Ovary (tissue), 9 donors: ENCODE data around the gene CPED1. TPM values are rescaled to one million over a fixed set of nuclear protein-coding genes. Genes with fewer than 3 reads are reported as not detected.
A peak's percentile ranks its signal among the peaks of the same experiment; 100 is the strongest.
"Not testable (repeated sequence)": the region's sequence is repeated elsewhere in the genome, so short reads cannot be mapped to it uniquely, and the experiment has no call there.

Source experiments
- DNase-seq, 5 donors: peaks; one replicate each; pipeline ENCODE4 v3.0.0-alpha.2; 2019 to 2020
- H3K27ac ChIP-seq, 2 donors: fragments of 200-600 bp; one replicate each; pipeline versions ENCODE4 v1.5.1 to v1.8.0; 2019 to 2022
- H3K27me3 ChIP-seq: fragments of 200-600 bp; one replicate; pipeline ENCODE4 v1.8.0; 2022
- H3K36me3 ChIP-seq: fragments of 200-600 bp; sonication (generic); one replicate; pipeline ENCODE4 v1.5.1; 2019
- H3K4me1 ChIP-seq: one replicate; pipeline ENCODE4 v1.8.1; 2013; ENCODE audit warnings: mild to moderate bottlenecking, moderate library complexity; ENCODE audit not compliant: insufficient read depth
- H3K4me3 ChIP-seq: fragments of 200-600 bp; sonication (generic); one replicate; pipeline ENCODE4 v1.5.1; 2017
- H3K9me3 ChIP-seq, 2 donors: fragments of 200-600 bp in 1 of 2; sonication (generic) in 1 of 2; one replicate each; pipeline versions ENCODE4 v1.5.1 to v1.8.1; 2013 to 2019; ENCODE audit warnings: mild to moderate bottlenecking in 1 of 2, moderate library complexity in 1 of 2
- EP300 ChIP-seq: sonication (generic); formaldehyde crosslinking; IDR thresholded peaks from one replicate; pipeline ENCODE4 v1.6.1; 2017; ENCODE audit warnings: antibody characterized with exemption
- POLR2A ChIP-seq: fragments of 450-650 bp; IDR thresholded peaks from one replicate; pipeline ENCODE4 v1.6.1; 2017; ENCODE audit warnings: antibody characterized with exemption, mild to moderate bottlenecking, moderate library complexity
- WGBS, 3 donors: extraction: QIAGEN DNeasy Blood & Tissue Kit in 1 of 3; methylation state at CpG; one replicate each; pipeline versions ENCODE4 v1.1.5 to v1.1.7; 2013 to 2017; 5-methylcytosine and 5-hydroxymethylcytosine counted together
- intact Hi-C, 4 donors: fragments of 100-400 bp; cut with DNase I; formaldehyde crosslinking; loops; one replicate each; pipeline versions ENCODE4 v1.11.0 to v1.15.1; 2022 to 2023
- polyA plus RNA-seq, 2 donors: library from polyadenylated mRNA; stranded (reverse); fragments of 200-250 nt in 1 of 2; fragments of 350-450 nt in 1 of 2; fragmentation: Illumina TruSeq in 1 of 2; extraction: RNeasy Lipid Tissue Mini Kit (QIAGEN cat#74804) in 1 of 2; gene quantifications; one replicate each; pipeline ENCODE4 v1.2.3, GENCODE V29; 2013 to 2014
- total RNA-seq, 7 donors: library from RNA; depleted of rRNA in 2 of 7; stranded (reverse); fragments of >200 nt in 2 of 7; fragmentation: NEBNext Ultra II Directional in 3 of 7; extraction: Animal tissue kit (Norgen Biotek cat#: 25700) in 3 of 7; gene quantifications; one replicate each; pipeline versions ENCODE4 v1.1.0 to v1.2.4, GENCODE V29; 2016 to 2023
- TF ChIP-seq, protein P1 (sequence below), 3 donors: fragments of 450-650 bp in 2 of 3; fragments of 200-600 bp in 1 of 3; IDR thresholded peaks; one replicate each; pipeline versions ENCODE4 v1.5.1 to v1.8.0; 2016 to 2022; ENCODE audit warnings: antibody characterized with exemption in 3 of 3, mild to moderate bottlenecking in 1 of 3
- donor health status: DM: no; HTN: no; CAD: no; lungs with moderate emphysema.
- donor health status: DM: no; HTN: no; CAD: no.
- donor health status: Bipolar disorder and iron deficiency.
- donor health status: DM: yes; HTN: yes; CAD: no.
- donor health status: DM: no; HTN: no; CAD: no.
- donor health status: DM: yes; HTN: yes; CAD: no.

CPED1 gene
- total and polyA plus RNA-seq, 9 donors: 42.1 to 127 (median 88.8) TPM

DNA sequence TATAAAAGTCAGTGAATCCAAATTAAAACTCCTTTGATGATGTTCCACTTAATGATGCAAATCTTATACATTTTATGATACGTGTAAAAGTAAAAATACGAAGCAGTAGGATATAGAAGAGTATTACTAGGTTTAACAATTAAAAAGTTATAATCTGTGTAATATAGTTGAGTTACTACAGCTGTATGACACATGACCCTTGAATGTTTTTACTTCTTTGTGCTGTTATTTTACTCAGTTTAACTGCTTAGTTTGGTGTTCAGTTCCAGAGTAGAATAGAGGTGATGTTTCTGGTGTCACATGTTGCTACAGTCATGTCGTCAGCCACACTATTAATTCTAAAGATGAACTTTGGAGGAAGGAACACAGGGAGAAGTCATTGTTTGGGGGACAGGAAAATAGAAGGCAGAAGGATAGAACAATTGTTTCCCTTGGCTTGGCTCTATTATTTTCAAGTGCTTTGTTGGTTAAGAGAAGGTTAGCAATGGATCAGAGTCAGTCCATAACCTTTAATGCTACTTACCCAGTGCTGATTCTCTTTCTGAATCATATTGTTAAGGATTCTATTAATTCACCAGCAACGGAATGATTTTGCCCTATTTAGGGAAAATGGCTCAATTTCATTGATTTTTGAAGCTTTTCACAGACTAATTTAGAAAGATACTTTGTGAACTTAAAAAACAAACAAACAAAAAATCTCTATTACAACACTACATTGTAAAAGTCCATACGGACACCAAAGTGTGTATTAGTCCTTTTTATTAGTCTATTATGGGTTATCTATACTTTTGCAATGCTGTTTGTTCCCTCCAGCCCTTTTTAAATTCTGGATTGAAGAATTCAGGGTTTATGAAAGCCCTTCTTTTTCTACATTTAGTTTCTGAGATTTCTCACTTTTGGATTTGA is 73.4 kb downstream of the CPED1 start:
- peak overlapping the region in 1 of 2 donors; percentile 49 for H3K27ac ChIP-seq
- intact Hi-C loops: no loop called here
- H3K4me1 ChIP-seq: peaks cover 4% of the 10 kb centered on the region
- TF ChIP-seq, protein P1, sequence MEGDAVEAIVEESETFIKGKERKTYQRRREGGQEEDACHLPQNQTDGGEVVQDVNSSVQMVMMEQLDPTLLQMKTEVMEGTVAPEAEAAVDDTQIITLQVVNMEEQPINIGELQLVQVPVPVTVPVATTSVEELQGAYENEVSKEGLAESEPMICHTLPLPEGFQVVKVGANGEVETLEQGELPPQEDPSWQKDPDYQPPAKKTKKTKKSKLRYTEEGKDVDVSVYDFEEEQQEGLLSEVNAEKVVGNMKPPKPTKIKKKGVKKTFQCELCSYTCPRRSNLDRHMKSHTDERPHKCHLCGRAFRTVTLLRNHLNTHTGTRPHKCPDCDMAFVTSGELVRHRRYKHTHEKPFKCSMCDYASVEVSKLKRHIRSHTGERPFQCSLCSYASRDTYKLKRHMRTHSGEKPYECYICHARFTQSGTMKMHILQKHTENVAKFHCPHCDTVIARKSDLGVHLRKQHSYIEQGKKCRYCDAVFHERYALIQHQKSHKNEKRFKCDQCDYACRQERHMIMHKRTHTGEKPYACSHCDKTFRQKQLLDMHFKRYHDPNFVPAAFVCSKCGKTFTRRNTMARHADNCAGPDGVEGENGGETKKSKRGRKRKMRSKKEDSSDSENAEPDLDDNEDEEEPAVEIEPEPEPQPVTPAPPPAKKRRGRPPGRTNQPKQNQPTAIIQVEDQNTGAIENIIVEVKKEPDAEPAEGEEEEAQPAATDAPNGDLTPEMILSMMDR (IDR thresholded peaks at IDR 0.05): no peak
- TF ChIP-seq POLR2A (no peak), EP300 (no peak)
- H3K27me3 ChIP-seq: no peaks in the 10 kb centered on the region
- 72 to 78% (median 74%) methylated on average over 5 of the region's 5 CpGs for WGBS, 3 donors
- no peaks in the 10 kb centered on the region for H3K36me3 ChIP-seq
- no peaks in the 10 kb centered on the region for H3K9me3 ChIP-seq
- no peak for DNase-seq
- no peak overlapping the region for H3K4me3 ChIP-seq

DNA sequence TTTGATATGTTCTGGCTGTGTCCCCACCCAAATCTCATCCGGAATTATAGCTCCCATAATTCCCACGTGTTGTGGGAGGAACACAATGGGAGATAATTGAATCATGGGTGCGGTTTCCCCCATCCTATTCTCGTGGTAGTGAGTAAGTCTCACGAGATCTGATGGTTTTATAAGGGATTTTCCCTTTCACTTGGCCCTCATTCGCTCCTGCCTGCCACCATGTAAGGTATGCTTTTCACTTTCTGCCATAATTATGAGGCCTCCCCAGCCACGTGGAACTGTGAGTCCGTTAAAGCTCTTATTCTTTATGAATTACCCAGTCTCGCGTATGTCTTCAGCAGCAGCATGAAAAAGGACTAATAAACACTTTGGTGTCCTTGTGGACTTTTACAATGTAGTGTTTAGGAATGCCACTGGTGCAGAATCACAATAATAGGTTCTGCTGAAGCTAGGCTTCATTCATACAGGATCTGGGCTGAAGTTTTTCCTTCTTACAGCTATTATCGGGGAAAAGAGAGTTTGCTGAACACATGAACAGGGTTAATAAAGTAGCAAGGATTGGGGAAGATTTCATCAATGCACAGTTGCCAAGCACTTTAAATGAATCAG is 74.3 kb downstream of the CPED1 start:
- H3K27ac ChIP-seq: peak overlapping the region in 1 of 2 donors; percentile 49
- H3K4me3 ChIP-seq: no peak overlapping the region
- intact Hi-C loops: no loop called here
- no peaks in the 10 kb centered on the region for H3K9me3 ChIP-seq
- 73 to 83% (median 81%) methylated on average over 11 of the region's 11 CpGs for WGBS, 3 donors
- no peaks in the 10 kb centered on the region for H3K27me3 ChIP-seq
- H3K36me3 ChIP-seq: no peaks in the 10 kb centered on the region
- no peak for TF ChIP-seq POLR2A
- no peak for TF ChIP-seq EP300
- TF ChIP-seq, protein P1 (IDR thresholded peaks at IDR 0.05): no peak
- H3K4me1 ChIP-seq: peaks cover 4% of the 10 kb centered on the region
- DNase-seq: no peak

DNA sequence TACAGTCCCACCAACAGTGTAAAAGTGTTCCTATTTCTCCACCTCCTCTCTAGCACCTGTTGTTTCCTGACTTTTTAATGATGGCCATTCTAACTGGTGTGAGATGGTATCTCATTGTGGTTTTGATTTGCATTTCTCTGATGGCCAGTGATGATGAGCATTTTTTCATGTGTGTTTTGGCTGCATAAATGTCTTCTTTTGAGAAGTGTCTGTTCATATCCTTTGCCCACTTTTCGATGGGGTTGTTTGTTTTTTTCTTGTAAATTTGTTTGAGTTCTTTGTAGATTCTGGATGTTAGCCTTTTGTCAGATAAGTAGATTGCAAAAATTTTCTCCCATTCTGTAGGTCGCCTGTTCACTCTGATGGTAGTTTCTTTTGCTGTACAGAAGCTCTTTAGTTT is 79.2 kb downstream of the CPED1 start:
- H3K4me3 ChIP-seq, H3K9me3 ChIP-seq, H3K27ac ChIP-seq, intact Hi-C loops, H3K4me1 ChIP-seq, DNase-seq, H3K27me3 ChIP-seq, H3K36me3 ChIP-seq: not testable (repeated sequence)
- 91 to 98% (median 98%) methylated on average over 2 of the region's 2 CpGs for WGBS, 3 donors

- TF ChIP-seq, protein P1 (IDR thresholded peaks at IDR 0.05): no peak
- TF ChIP-seq EP300 (no peak), POLR2A (no peak)
- 2 to 16% (median 8%) methylated on average over 4 of the region's 4 CpGs for WGBS, 3 donors
- Histone ChIP-seq H3K36me3 (no peaks in the 10 kb centered on the region), H3K4me3 (no peak overlapping the region), H3K27me3 (no peaks in the 10 kb centered on the region), H3K9me3 (no peaks in the 10 kb centered on the region), H3K27ac (peak overlapping the region in 1 of 2 donors; percentile 78), H3K4me1 (no peaks in the 10 kb centered on the region)
- intact Hi-C loops: no loop called here
- peak in 2 of 5 donors; percentile 31 to 48 for DNase-seq
Measured at GRCh38 chr7:121069346-121070100, 81.0 kb downstream of the CPED1 start.
